H4 (cell line): Measurements from ENCODE around the gene BPIFB3. TPM values are rescaled to one million over a fixed set of nuclear protein-coding genes. Genes with fewer than 3 reads are reported as not detected.

Experiments
- DNase-seq: peaks from one replicate; pipeline ENCODE4 v3.0.0-alpha.2; 2015; ENCODE audit warnings: low spot score
- total RNA-seq: library from RNA; depleted of rRNA; stranded (reverse); fragments of >200 nt; shearing (Covaris generic); gene quantifications from 2 replicates; pipeline ENCODE4 v1.2.3, GENCODE V29; 2014

Gene BPIFB3
- total RNA-seq, 1 experiment from 2014 or later = not detected

- DNase-seq = no peak
Measured at GRCh38 chr20:33061658-33062028, 7.9 kb downstream of the BPIFB3 start.

- DNase-seq = no peak
Measured at GRCh38 chr20:33062105-33062824, 8.6 kb downstream of the BPIFB3 start.

- no peak for DNase-seq
Measured at GRCh38 chr20:33062825-33063149, 9.1 kb downstream of the BPIFB3 start.

DNA sequence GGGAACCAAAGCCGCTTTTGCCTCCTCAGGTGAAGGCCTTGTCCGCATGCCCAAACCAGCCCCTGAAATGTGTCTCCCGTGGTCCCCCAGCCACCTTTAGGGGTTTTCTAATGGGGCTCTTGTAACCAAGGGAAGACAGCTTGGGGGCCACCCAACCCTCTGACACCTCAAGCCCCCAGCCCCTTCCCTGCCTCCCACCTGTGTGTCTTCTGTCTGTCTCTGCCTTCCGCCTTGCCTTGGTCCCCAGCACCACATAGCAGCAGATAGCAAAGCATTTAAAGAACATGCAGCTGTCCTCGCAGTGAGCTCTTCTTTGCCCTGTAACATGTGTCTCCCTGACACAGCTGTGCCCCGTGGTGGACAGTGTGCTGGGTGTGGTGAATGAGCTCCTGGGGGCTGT lies 9.6 kb downstream of the BPIFB3 start:
- DNase-seq = no peak

- DNase-seq = no peak
Measured at GRCh38 chr20:33064572-33065287, 11.0 kb downstream of the BPIFB3 start.

DNA sequence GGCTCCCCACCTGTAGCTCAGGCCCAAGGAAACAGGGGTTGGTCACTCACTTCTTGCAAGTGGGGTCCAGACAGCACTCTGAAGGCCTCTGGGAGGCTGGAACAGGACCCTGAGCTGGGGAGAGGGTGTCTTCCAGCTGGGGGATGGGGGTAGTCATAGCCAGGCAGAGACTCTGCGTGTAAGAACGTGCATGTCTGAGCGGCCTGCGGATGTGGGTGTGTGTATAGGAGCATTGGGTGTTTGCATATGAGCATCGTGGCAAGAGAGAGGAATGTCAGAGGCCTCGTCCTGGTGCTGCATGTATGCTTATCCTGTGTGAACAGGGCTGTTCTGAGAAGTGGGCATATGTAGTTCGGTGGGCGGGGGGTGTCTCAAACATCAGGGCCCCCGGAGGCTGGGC lies 12.1 kb downstream of the BPIFB3 start:
- DNase-seq = no peak

DNA sequence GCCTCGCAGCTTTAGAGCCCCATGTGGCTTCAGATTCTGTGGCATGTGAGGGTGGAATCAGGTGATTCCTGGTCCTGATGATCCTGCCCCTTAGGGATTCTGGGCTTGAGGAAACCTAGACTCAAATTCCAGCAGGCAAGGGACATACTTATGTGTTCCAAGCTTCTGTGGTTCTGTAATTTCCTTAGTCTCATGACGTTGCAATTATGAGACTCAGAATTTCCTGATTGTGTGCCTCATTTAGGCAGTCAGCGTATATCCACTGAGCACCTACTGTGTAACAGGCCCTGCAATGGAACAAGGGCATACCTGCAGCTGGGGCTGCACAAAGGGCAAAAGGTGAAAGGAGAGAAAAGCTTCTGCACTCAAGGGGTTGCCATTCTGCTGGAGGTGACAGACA lies 14.1 kb downstream of the BPIFB3 start:
- no peak for DNase-seq

- no peak for DNase-seq
Measured at GRCh38 chr20:33068251-33068939, 14.7 kb downstream of the BPIFB3 start.

- DNase-seq = no peak
Measured at GRCh38 chr20:33069673-33070072, 16.0 kb downstream of the BPIFB3 start.

DNA sequence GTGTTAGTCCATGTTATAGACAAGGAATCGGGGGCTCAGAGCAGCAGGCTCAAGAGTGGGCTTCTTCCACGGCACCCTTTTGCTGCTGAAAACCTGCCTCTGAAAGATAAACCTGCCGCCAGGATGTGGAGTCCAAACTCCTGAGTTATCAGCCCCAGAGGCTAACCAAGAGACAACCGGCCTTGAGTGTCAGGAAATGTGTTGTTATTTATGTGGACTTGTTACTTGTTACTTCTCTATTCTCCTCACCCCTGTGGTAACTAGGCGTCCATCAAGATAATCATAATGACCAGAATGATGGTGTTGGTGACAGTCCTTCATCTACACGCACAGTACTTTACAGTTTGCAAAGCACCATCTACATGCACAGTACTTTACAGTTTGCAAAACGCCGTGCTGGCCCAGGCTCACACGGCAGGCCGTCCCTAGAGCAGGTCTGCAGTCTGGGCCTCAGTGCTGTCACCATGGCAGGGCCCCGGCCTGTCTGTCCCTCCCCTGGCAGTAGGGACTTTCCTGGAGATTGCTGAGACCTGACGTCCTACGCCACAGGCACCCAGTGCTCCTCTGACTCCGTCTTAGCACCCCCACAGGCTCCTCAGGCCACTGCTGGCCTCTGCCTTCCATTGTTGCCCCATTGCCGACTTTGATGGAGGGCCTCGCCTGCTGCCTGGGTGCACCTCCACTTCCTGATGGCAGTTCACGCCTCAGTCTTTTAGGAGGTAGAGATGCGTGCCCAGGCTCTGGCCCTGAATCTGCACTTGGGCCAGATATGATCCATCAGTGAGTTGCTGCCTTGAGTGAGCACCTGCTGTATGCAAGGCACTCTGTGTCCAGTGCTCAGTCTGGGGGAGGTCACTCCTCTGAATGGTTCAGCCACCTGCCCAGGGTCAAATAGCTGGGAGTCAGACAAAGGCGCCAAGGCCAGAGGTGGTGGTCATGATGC lies 16.7 kb downstream of the BPIFB3 start:
- no peak for DNase-seq

DNA sequence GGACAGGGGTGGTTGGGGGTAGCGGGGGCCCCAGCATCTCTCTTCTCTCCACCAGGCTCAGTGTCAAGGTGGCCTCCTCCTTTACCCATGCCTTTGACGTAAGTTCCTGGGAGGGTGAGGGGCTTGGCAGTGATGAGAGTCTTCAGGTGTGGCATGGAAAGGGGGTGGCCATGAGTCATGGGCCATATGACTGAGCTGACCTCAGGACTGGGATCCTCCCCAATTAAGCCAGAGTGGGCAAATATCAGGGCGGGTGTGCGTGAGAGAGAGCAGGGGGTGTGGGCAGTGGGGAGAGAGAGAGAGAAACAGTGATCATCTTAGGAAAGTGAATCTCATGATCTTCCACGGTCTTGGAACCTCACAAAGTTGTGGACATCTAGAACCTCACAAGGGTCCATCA lies 17.5 kb downstream of the BPIFB3 start:
- no peak for DNase-seq

DNA sequence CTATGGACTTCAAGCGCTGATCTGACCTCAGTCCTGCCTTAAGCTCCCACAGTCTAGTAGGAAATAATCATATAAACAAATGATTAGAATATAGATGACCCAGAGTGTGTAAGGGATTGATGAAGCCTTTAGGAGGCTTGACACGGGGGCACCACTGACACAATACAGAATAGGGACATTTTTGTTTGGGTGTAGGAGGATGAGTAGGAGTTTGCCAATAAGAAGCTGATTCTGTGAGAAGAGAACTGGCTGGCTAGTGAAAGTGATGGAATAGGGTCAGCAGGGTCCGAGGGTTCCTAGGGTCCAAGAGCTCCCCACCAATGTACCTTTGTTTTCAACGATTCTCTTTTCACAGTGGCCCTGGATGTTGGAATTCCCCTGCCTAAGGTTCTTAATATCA lies 18.7 kb downstream of the BPIFB3 start:
- DNase-seq = no peak

GRCh38 chr20:33072813-33073212 lies 19.1 kb downstream of the BPIFB3 start:
- DNase-seq = no peak

DNA sequence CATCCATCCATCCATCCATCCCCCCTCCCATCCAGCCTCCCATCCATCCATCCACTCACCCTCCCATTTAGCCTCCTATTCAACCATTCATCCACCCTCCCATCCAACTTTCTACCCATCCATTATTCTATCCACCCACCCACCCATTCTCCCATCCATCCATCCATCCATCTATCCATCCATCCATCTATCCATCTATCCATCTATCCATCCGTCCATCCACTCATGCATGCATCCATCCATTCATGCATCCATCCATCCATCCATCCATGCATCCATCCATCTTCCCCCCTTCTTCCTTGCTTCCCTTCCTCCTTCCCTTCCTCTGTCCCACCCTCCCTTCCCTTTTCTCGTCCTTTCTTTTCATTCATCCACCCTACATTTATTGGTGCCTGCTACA lies 21.0 kb downstream of the BPIFB3 start:
- DNase-seq = no peak

- DNase-seq = no peak
Measured at GRCh38 chr20:33075281-33075680, 21.6 kb downstream of the BPIFB3 start.

DNA sequence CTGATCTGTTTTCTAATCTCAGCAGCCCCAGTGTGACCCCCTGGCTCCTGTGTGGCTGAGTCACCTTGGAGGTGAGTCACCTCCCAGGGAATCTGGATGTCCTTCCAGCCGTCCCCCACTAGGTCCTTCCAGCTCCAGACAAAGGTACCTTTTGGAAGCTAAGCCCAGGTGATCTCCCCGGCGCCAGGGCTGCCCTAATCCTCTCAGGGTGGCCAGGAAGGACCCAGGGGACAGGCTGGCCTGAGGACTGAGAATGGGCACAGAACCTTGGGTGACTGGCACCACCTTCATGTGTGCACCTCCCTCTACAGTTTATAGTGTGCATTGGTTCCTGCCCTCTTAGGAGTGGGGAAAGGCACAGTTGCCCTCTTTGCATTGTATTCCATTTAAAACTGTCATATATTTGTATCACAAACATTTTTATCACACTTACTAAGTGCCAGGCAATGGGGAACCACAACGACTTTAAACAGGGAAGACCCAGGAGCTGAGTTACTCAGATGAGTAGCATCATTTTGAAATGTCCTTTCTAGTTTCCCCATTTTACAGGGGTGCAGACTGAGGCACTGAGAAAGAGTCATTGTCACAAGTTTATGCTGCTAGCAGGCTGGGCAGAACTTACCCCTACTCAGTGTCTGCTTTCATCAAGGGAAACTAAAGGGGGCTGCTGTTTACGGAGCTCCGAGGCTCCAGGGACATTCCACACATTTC lies 23.1 kb downstream of the BPIFB3 start:
- DNase-seq = peak; percentile 22

DNA sequence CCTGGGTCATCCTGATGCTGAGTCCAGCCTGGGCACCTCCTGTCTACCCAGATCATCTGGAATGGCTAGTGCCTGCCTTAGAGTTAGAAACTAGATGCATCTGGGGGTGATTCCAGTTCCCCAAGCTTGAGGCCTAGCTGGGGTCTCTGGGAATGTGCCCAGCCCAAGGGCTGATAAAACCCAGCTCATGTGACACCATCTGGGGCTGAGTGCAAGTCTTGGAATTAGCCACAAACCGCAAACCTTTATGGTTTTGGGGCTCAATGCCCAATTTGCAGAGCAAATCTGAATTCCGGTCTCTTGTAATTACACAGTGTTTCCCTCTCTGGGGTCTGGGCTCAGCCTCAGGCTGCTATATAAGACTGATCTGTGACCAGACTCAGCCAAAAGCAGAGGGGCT lies 25.6 kb downstream of the BPIFB3 start, which contains the start of gene BPIFB4:
TSS of gene BPIFB4 (plus strand) at position 385 of the 400 bp plus-strand sequence. CDS start 1,884 bp downstream, outside the sequence.
- DNase-seq = peak; percentile 74

GRCh38 chr20:33081411-33082154 lies 27.9 kb downstream of the BPIFB3 start:
- DNase-seq = no peak

GRCh38 chr20:33082546-33082945 lies 28.8 kb downstream of the BPIFB3 start:
- DNase-seq = no peak

- DNase-seq = no peak
Measured at GRCh38 chr20:33083544-33084340, 30.0 kb downstream of the BPIFB3 start.
